H1 (cell line): ENCODE results near the gene ADAM30. TPM values are rescaled to one million over a fixed set of nuclear protein-coding genes. Genes with fewer than 3 reads are reported as not detected.

Source experiments
- EP300 ChIP-seq, 2 experiments: IDR thresholded peaks; 1 replicate in 1 of 2; 2 replicates in 1 of 2; pipeline ENCODE4 v1.6.1; 2011 to 2012; ENCODE audit warnings: low read depth in 2 of 2, low read length in 2 of 2, mild to moderate bottlenecking in 2 of 2, borderline replicate concordance in 1 of 2, inconsistent platforms in 1 of 2, moderate library complexity in 1 of 2
- GABPA ChIP-seq: IDR thresholded peaks from 2 replicates; pipeline ENCODE4 v1.6.1; 2011; ENCODE audit warnings: mild to moderate bottlenecking, low read length, moderate library complexity, borderline replicate concordance; ENCODE audit not compliant: insufficient read depth
- polyA plus RNA-seq, 7 experiments: library from polyadenylated mRNA; depleted of rRNA in 3 of 7; stranded (reverse) in 5 of 7; unstranded in 2 of 7; fragments of >200 nt in 5 of 7; fragments of 200-250 nt in 2 of 7; gene quantifications; 1 replicate in 5 of 7; 2 replicates in 1 of 7; 4 replicates in 1 of 7; pipeline versions ENCODE4 v1.2.1 to v1.2.3, GENCODE V29; 2011 to 2013; ENCODE audit warnings: missing spikeins in 2 of 7, mixed read lengths in 2 of 7
- total RNA-seq: library from RNA; stranded (reverse); fragmentation: NEBNext Ultra II Directional; extraction: Animal tissue kit (Norgen Biotek cat#: 25700); gene quantifications from 2 replicates; pipeline ENCODE4 v1.2.1, GENCODE V29; 2021
- TF ChIP-seq, protein P1 (sequence below): IDR thresholded peaks from 2 replicates; pipeline ENCODE4 v1.6.1; 2012; ENCODE audit warnings: inconsistent platforms

Gene ADAM30
- total and polyA plus RNA-seq, 2 of the 8 experiments (the other 6 are each of a cell fraction or from before 2014, with no cell fraction given): not detected

DNA sequence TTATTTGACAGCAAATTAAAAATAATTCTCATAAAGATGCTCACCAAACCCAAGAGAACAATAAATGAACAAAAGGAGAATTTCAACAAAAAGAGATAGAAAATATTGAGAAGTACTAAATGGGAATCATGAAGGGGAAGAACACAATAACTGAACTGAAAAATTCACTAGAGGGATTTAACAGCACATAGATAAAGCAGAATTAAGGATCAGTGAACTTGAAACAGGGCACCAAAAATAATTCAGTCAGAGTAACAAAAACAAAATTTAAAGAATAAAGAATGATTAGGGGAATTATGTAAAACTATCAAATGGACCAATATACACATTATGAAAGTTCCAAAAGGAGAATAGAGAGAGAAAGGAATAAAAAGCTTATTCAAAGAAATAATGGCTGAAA is 7.8 kb downstream of the ADAM30 start (continued):
- TF ChIP-seq, protein P1, sequence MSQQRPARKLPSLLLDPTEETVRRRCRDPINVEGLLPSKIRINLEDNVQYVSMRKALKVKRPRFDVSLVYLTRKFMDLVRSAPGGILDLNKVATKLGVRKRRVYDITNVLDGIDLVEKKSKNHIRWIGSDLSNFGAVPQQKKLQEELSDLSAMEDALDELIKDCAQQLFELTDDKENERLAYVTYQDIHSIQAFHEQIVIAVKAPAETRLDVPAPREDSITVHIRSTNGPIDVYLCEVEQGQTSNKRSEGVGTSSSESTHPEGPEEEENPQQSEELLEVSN: no peak
- TF ChIP-seq GABPA: no peak
- TF ChIP-seq EP300 (IDR thresholded peaks at IDR 0.05; ENCODE audit: borderline replicate concordance in 1 of 2, low read depth in 2 of 2, low read length in 2 of 2): no peak
